Tibial artery (tissue), 4 donors: ENCODE data around the gene ARL14EP.

Source experiments
- DNase-seq, 2 donors: peaks; one replicate each; pipeline ENCODE4 v3.0.0-alpha.2; 2019
- H3K27ac ChIP-seq, 2 donors: fragments of 200-600 bp; sonication (generic) in 1 of 2; 1 replicate in 1 of 2; 2 replicates in 1 of 2; pipeline ENCODE4 v1.5.1; 2018 to 2019; ENCODE audit warnings: mild to moderate bottlenecking in 1 of 2
- H3K27me3 ChIP-seq, 2 donors: fragments of 200-600 bp; sonication (generic) in 1 of 2; one replicate each; pipeline versions ENCODE4 v1.5.1 to v1.6.0; 2016 to 2019
- H3K36me3 ChIP-seq, 3 donors: fragments of 200-600 bp; sonication (generic) in 2 of 3; one replicate each; pipeline ENCODE4 v1.5.1; 2016 to 2019; ENCODE audit warnings: mild to moderate bottlenecking in 2 of 3
- H3K4me1 ChIP-seq, 4 donors: fragments of 200-600 bp; sonication (generic) in 2 of 4; 1 replicate in 3 of 4; 2 replicates in 1 of 4; pipeline ENCODE4 v1.5.1; 2016 to 2019
- H3K4me3 ChIP-seq, 2 donors: fragments of 200-600 bp; sonication (generic) in 1 of 2; 1 replicate in 1 of 2; 2 replicates in 1 of 2; pipeline ENCODE4 v1.5.1; 2018 to 2019; ENCODE audit warnings: mild to moderate bottlenecking in 2 of 2
- H3K9me3 ChIP-seq, 3 donors: fragments of 200-600 bp; sonication (generic) in 1 of 3; one replicate each; pipeline ENCODE4 v1.5.1; 2016 to 2019
- intact Hi-C: fragments of 100-400 bp; cut with DNase I; formaldehyde crosslinking; loops from one replicate; pipeline ENCODE4 v1.15.0; 2023; ENCODE audit warnings: low total_unique reads
- TF ChIP-seq, protein P1 (sequence below), 2 experiments: fragments of 200-600 bp in 1 of 2; fragments of 450-650 bp in 1 of 2; IDR thresholded peaks; one replicate each; pipeline ENCODE4 v1.5.1; 2017 to 2019; ENCODE audit warnings: antibody characterized with exemption in 2 of 2, mild to moderate bottlenecking in 1 of 2, moderate library complexity in 1 of 2

Gene ARL14EP

DNA sequence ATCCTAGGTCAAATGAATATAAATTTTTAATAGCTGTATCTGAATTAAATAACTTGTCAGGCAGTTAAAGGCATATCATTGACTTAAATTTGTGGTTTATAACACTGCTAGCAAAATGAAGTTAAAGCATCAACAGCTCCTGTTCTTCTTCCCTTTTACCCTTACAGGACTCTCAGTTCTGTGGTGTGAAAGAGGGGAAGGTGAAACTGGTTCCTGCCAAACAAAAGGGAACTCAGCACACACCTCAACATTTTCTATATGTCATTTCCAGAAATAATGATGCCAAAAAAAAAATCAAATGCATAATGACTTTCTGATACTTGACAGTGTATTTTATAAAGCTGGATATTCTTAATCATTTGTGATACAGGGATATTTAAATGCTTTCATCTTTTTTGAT is 21.2 kb downstream of the ARL14EP start:
- no peak for DNase-seq
- TF ChIP-seq, protein P1, sequence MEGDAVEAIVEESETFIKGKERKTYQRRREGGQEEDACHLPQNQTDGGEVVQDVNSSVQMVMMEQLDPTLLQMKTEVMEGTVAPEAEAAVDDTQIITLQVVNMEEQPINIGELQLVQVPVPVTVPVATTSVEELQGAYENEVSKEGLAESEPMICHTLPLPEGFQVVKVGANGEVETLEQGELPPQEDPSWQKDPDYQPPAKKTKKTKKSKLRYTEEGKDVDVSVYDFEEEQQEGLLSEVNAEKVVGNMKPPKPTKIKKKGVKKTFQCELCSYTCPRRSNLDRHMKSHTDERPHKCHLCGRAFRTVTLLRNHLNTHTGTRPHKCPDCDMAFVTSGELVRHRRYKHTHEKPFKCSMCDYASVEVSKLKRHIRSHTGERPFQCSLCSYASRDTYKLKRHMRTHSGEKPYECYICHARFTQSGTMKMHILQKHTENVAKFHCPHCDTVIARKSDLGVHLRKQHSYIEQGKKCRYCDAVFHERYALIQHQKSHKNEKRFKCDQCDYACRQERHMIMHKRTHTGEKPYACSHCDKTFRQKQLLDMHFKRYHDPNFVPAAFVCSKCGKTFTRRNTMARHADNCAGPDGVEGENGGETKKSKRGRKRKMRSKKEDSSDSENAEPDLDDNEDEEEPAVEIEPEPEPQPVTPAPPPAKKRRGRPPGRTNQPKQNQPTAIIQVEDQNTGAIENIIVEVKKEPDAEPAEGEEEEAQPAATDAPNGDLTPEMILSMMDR (IDR thresholded peaks at IDR 0.05), result no peak
- peaks cover 0 to 8% (median 0%) of the 10 kb centered on the region in 3 donors for H3K36me3 ChIP-seq
- no peaks in the 10 kb centered on the region for H3K4me1 ChIP-seq
- no peaks in the 10 kb centered on the region for H3K27me3 ChIP-seq
- intact Hi-C loops, result no loop called here
- H3K4me3 ChIP-seq, result no peak overlapping the region
- H3K27ac ChIP-seq, result no peak overlapping the region
- no peaks in the 10 kb centered on the region for H3K9me3 ChIP-seq

DNA sequence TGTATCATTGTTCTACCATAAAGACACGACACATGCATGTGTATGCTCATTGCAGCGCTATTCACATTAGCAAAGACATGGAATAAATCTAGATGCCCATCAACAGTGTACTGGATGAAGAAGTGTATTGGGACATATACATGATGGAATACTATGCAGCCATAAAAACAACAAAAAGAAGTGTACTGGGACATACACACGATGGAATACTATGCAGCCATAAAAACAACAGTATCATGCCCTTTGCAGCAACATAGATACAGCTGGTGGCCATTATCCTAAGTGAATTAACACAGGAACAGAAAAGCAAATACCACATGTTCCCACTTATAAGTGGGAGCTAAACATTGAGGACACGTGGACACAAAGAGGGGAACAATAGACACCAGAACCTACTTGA is 22.7 kb downstream of the ARL14EP start:
- Histone ChIP-seq H3K4me3 (no peak overlapping the region), H3K36me3 (no peaks in the 10 kb centered on the region), H3K27ac (no peak overlapping the region), H3K4me1 (no peaks in the 10 kb centered on the region), H3K9me3 (no peaks in the 10 kb centered on the region), H3K27me3 (no peaks in the 10 kb centered on the region)
- intact Hi-C loops, result loop anchor here (5.0 kb wide), 1 partner anchor 572 kb away; no protein-coding TSS in a partner anchor
- TF ChIP-seq, protein P1 (IDR thresholded peaks at IDR 0.05), result no peak
- DNase-seq, result no peak

- TF ChIP-seq, protein P1 (IDR thresholded peaks at IDR 0.05), result peak; percentile 35 to 64
- intact Hi-C loops, result loop anchor here (5.0 kb wide), 1 partner anchor 571 kb away; no protein-coding TSS in a partner anchor
- Histone ChIP-seq H3K36me3 (no peaks in the 10 kb centered on the region), H3K4me3 (no peak overlapping the region), H3K27me3 (no peaks in the 10 kb centered on the region), H3K27ac (no peak overlapping the region), H3K9me3 (no peaks in the 10 kb centered on the region), H3K4me1 (no peaks in the 10 kb centered on the region)
- DNase-seq, result no peak
These were observed 23.3 kb downstream of the ARL14EP start for GRCh38 chr11:30346068-30346688.

DNA sequence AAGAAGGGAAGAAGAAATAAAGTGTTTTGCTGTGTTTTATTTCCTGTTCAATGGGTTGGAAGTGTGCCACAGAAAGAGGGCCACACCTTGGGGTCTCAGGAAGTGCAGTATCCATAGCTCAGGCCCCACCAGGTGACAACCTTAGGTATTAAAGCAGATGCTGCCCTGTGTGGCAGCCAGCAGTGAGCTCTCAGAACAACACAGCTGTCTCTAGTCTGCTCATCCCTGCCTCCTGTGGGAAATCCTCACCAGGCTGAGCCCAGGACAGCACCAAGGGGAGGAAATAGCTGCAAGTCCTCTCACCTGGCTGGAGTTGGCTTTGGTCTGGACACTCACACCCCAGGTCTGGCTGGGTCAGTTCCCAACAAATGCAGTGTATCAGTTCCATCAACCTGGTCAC is 25.1 kb downstream of the ARL14EP start:
- Histone ChIP-seq H3K36me3 (no peaks in the 10 kb centered on the region), H3K4me3 (no peak overlapping the region), H3K27ac (no peak overlapping the region), H3K9me3 (no peaks in the 10 kb centered on the region), H3K27me3 (no peaks in the 10 kb centered on the region), H3K4me1 (no peaks in the 10 kb centered on the region)
- no peak for DNase-seq
- TF ChIP-seq, protein P1 (IDR thresholded peaks at IDR 0.05), result no peak
- intact Hi-C loops, result loop anchor here (5.0 kb wide), 1 partner anchor 569 kb away; no protein-coding TSS in a partner anchor

- intact Hi-C loops, result loop anchor here (2.0 to 5.0 kb wide), 2 partner anchors 509 to 567 kb away; no protein-coding TSS in a partner anchor
- no peak for DNase-seq
- Histone ChIP-seq H3K4me1 (no peaks in the 10 kb centered on the region), H3K27ac (no peak overlapping the region), H3K4me3 (no peak overlapping the region), H3K9me3 (no peaks in the 10 kb centered on the region), H3K36me3 (no peaks in the 10 kb centered on the region), H3K27me3 (no peaks in the 10 kb centered on the region)
- TF ChIP-seq, protein P1 (IDR thresholded peaks at IDR 0.05), result no peak
These were observed 27.0 kb downstream of the ARL14EP start for GRCh38 chr11:30349885-30350284.
